Amygdala (tissue), 56 donors: ENCODE measurements around the gene INTS6L.
"Not testable (repeated sequence)": the region's sequence is repeated elsewhere in the genome, so short reads cannot be mapped to it uniquely, and the experiment has no call there.

Experiments
- DNase-seq, 56 donors: peaks; one replicate each; lab custom pipeline; 2025; lab: John Stamatoyannopoulos, UW

Gene INTS6L

GRCh38 chrX:135522878-135523693 is 2.6 kb downstream of the INTS6L start:
- DNase-seq, result no peak

GRCh38 chrX:135528254-135528653 is 7.8 kb downstream of the INTS6L start:
- DNase-seq, result no peak

DNA sequence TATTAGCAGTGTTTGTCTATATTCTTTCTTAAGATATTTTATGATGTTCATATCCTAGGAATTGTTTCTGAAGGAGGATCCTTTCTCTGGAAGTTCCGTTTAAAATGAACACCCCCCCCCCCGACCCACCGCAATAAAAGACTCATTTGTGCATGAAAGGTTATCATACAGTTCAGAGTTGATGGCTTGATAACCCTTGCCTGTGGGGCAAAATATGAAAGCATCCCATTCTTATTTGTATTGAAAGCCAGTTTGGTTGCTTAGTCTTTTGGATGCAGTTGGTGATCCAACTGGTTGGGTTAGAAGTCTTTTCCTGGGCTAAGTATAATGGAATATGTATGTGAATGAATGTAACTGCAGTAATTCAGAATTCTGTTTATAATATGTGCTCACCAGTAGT is 8.3 kb downstream of the INTS6L start:
- no peak for DNase-seq

DNA sequence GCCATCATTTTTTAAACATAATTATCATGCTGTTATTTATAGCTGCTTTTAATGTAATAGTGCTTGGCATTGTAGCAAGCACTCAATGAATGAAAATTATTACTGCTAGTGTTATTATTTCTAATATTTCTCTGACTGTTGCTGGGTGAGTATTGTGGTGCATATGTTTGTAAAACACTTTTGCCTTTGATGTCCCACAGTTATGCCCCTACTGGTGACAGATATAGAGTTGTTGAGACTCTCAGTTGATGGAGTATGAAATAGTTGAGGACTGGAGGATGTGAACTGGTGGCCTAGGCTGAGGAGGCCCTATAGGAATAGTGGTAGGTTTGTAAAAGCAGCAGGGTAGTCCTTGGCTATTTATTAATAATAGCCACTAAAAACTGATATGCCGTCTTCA is 9.6 kb downstream of the INTS6L start:
- DNase-seq, result no peak

DNA sequence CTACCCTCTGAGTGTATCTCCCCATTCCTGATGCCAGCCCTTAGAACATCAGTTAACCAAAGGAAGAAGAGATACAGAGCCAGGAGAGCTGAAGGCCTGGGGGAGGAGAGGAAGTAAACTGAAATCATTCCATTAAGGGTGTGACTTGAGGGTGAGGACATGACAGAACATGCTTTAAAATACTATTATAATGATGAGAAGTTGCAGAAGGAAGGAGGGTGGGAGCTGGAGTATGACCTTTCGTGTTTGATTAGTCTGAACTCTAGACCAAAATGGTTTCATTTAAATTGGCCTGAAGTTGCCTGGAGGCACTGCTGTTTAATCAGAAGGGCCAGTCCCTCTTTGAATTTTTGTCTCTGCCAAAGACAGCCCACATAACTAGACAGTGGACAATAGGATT is 11.4 kb downstream of the INTS6L start:
- no peak for DNase-seq

DNA sequence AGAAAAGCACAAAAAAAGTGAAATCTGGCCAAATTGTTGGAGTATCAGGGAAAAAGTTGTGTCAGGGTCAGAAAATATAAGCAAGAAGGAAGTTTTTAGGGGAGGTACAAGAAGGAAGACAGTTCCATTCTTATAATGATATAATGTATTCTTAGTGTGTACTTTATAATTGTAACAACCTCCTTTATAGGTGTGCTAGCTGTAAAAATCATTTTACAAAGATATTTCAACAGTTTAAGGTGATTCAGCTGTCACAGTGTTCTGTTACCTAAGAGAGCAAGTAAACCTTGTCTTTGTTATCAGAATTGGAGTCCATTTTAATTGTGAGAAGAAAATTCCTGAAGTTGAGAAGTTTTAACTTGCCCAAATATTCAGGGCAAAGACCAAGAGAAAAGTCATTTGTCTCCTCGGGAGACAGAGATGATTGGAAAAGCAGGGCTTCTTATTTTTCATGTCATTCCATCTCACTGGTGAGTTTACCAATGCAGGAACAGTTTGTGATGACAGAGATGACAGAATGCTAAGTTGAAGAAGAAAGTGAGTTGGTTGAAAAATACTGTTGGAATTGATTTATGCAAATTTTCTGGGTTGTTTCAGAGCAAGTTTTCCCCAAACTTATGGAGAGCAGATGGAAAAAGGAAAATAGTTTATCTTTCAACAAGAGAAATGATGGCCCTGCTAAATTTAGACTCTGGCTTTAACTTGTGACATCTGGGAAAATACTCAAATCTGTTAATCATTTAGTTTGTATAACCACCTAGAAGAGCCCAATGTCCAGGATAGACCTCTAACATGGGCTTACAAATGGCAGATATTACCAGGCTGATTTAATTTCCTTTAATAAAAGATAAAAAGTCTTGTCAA is 14.8 kb downstream of the INTS6L start:
- DNase-seq, result no peak

GRCh38 chrX:135536877-135537276 is 16.4 kb downstream of the INTS6L start:
- DNase-seq, result no peak

DNA sequence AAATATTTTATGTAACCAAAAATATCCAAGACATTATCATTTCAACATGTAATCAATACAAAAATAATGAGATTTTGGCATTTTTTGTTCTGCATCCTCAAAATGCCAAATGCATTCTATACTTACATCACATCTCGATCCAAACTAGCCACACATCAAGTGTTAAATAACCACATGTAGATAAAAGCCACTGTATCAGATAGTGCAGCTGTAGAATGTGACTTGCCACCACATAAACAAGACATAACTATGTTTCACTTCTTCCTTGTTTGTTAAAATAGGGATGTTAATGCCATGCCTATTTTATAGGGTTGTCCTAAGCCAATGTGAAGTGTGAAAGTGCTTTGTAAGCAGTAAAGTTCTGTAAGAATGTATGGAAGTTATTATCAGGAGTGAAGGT is 20.9 kb downstream of the INTS6L start:
- no peak for DNase-seq

DNA sequence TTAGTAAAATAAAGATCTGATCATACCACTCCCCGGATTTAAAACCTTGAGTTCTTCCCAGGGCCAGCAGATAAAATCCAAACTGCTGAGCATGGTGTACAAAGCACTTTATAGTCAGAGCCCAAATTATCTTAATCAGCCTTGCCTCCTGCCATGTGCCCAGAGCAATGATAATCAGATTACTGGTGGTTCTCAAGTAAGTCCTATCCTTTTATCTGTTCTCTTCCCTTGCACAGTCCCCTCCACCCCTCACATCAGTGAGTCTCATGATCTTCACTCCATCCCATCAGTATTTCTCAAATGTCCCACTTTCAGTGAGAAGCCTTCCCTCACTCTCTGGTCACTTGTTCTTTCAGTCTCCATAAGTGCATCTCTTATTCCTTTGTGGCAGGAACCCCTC is 22.7 kb downstream of the INTS6L start:
- DNase-seq, result no peak

- DNase-seq, result no peak
These were observed 23.5 kb downstream of the INTS6L start for GRCh38 chrX:135543924-135544323.

DNA sequence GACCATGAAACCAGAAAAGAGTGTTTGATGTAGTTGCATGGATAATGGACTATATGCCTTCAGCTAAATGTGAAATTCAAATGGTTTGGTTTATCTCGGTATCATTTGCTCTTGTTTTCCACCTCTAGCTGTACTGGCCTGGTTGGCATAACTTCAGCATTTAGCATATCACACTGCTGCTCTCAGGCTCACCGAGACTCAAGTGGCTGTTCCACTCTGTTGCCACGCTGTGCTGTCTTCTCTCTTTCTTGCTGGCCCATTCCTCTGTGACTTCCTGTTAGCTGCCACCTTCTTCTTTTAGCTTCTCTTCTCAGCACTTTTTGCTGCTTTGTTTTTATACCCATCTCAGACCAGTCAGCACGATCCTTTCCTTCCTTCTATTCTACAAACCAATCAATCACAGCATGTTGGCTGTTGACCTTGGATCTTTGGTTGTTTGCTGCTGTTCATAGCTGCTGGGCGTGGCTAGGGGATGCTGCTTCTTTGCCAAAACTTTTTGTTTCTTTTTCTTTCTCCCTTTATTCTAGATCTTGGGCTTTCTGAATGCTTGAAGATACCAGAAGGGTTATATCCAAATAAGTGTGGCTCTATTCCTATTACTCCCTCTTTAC is 24.0 kb downstream of the INTS6L start:
- DNase-seq, result no peak

DNA sequence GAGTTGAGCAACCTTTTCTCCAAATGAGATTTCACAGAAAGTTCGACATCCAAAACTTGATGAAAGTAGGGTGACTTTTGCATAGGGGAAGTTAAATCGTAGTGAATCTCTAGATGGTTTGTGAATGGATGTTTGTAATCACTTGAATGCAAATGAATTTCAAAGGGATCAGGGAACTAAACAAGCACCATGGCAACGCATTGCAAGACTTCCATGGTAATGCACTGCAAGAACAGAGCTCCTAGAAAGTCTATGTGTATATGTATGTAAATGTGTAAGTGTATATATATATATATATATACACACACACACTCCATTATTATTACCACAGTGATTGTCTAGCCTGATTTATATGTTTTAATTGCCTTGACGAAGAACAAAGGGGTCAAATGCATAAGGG is 27.3 kb downstream of the INTS6L start:
- DNase-seq, result no peak

- DNase-seq, result no peak
These were observed 29.1 kb downstream of the INTS6L start for GRCh38 chrX:135549519-135549918.

- no peak for DNase-seq
These were observed 35.6 kb downstream of the INTS6L start for GRCh38 chrX:135556055-135556454.

DNA sequence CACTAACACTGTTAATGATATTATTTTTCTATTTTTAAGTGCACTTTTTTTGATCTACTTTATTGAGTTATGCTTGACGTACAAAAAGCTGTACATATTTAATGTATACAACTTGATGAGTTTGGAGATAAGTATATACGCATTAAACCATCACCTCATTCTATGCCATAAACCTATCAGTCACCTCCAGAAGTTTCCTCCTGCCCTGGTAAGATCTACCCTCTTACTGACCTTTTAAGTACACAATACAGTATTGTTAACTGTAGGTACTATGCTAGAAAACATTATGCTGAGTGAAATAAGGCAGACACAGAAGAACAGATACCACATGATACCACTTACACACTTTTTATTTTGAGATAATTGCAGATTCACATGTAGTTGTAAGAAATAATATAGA is 36.9 kb downstream of the INTS6L start:
- no peak for DNase-seq

- no peak for DNase-seq
These were observed 52.0 kb downstream of the INTS6L start for GRCh38 chrX:135572436-135572835.

- no peak for DNase-seq
These were observed 61.0 kb downstream of the INTS6L start for GRCh38 chrX:135581496-135581895.

GRCh38 chrX:135585153-135585552 is 64.7 kb downstream of the INTS6L start:
- DNase-seq, result no peak

DNA sequence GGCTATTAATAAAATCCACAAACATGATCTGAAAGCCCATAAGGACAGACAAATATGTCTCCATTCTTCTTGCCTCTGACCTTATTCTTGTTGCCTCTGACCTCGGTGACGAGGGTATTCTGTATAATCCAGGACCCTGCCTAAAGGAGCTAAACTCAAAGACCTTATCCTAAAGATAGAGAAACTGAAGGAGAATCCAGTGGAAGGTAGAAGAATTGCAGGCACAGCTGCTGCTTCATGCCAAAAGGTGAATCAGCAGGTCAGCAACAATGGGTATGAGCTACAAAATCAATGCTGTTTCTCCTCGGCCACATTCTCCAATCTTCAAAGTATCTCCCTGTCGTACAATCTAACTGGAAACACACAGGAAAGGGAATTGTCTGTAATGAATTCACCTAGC is 71.4 kb downstream of the INTS6L start:
- no peak for DNase-seq

GRCh38 chrX:135594049-135594448 is 73.6 kb downstream of the INTS6L start:
- not testable (repeated sequence) for DNase-seq

- DNase-seq, result not testable (repeated sequence)
These were observed 74.0 kb downstream of the INTS6L start for GRCh38 chrX:135594453-135594852.
